Esophagus squamous epithelium (tissue), 5 donors: Measurements from ENCODE around the gene APOBEC3A. TPM values are rescaled to one million over a fixed set of nuclear protein-coding genes. Genes with fewer than 3 reads are reported as not detected.
"Not testable (repeated sequence)": the region's sequence is repeated elsewhere in the genome, so short reads cannot be mapped to it uniquely, and the experiment has no call there.

ENCODE experiments used
- DNase-seq: peaks from one replicate; lab custom pipeline; 2025; lab: John Stamatoyannopoulos, UW
- H3K27ac ChIP-seq, 4 donors: fragments of 200-600 bp; sonication (generic); one replicate each; pipeline ENCODE4 v1.5.1; 2016 to 2019; ENCODE audit warnings: mild to moderate bottlenecking in 1 of 4
- H3K27me3 ChIP-seq, 4 donors: fragments of 200-600 bp; sonication (generic); 1 replicate in 3 of 4; 2 replicates in 1 of 4; pipeline versions ENCODE4 v1.5.1 to v1.6.0; 2017 to 2021; ENCODE audit warnings: antibody characterized with exemption in 1 of 4
- H3K36me3 ChIP-seq, 3 donors: fragments of 200-600 bp; sonication (generic); one replicate each; pipeline ENCODE4 v1.5.1; 2016 to 2019
- H3K4me1 ChIP-seq, 3 donors: fragments of 200-600 bp; sonication (generic); one replicate each; pipeline ENCODE4 v1.5.1; 2017 to 2019
- H3K4me3 ChIP-seq, 4 donors: fragments of 200-600 bp; sonication (generic); 1 replicate in 3 of 4; 2 replicates in 1 of 4; pipeline ENCODE4 v1.5.1; 2016 to 2019; ENCODE audit warnings: mild to moderate bottlenecking in 2 of 4, moderate library complexity in 1 of 4
- H3K9me3 ChIP-seq, 3 donors: fragments of 200-600 bp; sonication (generic); one replicate each; pipeline ENCODE4 v1.5.1; 2016 to 2019
- POLR2A ChIP-seq, 4 donors: fragments of 450-650 bp; IDR thresholded peaks; one replicate each; pipeline ENCODE4 v1.6.1; 2017; ENCODE audit warnings: antibody characterized with exemption in 4 of 4, mild to moderate bottlenecking in 4 of 4, moderate library complexity in 3 of 4
- WGBS, 2 donors: methylation state at CpG; one replicate each; pipeline ENCODE4 v1.1.5; 2018; 5-methylcytosine and 5-hydroxymethylcytosine counted together
- intact Hi-C: fragments of 100-400 bp; cut with DNase I; formaldehyde crosslinking; loops from one replicate; pipeline ENCODE4 v1.15.0; 2022
- total RNA-seq, 4 donors: library from RNA; depleted of rRNA; stranded (reverse); fragments of >200 nt; gene quantifications; one replicate each; pipeline ENCODE4 v1.1.0, GENCODE V29; 2016
- TF ChIP-seq, protein P1 (sequence below), 6 experiments: fragments of 450-650 bp in 4 of 6; fragments of 200-600 bp in 2 of 6; sonication (generic) in 2 of 6; IDR thresholded peaks; one replicate each; pipeline ENCODE4 v1.5.1; 2016 to 2019; ENCODE audit warnings: antibody characterized with exemption in 6 of 6, mild to moderate bottlenecking in 4 of 6, moderate library complexity in 4 of 6
- donor health status: DM: yes; HTN: yes; CAD: no.

Gene APOBEC3A
- total RNA-seq, 4 donors from 2014 or later = 0.57 to 27.3 (median 1.3) TPM

DNA sequence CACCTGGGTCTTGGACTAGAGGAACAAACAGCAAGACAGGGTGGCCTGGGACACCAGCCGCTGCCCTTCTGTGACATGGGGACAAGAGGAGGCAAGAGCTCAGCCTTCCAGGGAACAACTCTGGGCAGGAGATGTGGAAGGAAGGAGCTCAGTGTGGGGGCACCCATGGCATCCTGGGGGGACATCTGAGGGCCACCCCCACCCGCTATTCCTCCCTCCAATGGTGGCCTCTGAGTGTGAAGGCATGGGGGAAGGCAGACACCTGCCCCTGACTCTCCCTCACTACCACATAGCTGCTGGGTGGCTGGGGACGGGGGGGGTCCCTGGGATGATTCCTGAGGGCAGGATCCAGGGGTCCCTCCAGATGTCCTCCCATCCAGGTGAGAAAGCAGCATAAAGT, 29.2 kb downstream of the APOBEC3A start:
- H3K27ac ChIP-seq = no peak overlapping the region
- intact Hi-C loops = loop anchor here (10.0 kb wide), 1 partner anchor 112 kb away; the partner anchor contains the start of gene CBX6
- H3K4me3 ChIP-seq = no peak overlapping the region
- peaks cover 0 to 6% (median 0%) of the 10 kb centered on the region in 3 donors for H3K9me3 ChIP-seq
- H3K4me1 ChIP-seq = peaks cover 0 to 30% (median 7%) of the 10 kb centered on the region in 3 donors
- H3K27me3 ChIP-seq = no peaks in the 10 kb centered on the region
- H3K36me3 ChIP-seq = no peaks in the 10 kb centered on the region
- no peak for DNase-seq
- TF ChIP-seq, protein P1, sequence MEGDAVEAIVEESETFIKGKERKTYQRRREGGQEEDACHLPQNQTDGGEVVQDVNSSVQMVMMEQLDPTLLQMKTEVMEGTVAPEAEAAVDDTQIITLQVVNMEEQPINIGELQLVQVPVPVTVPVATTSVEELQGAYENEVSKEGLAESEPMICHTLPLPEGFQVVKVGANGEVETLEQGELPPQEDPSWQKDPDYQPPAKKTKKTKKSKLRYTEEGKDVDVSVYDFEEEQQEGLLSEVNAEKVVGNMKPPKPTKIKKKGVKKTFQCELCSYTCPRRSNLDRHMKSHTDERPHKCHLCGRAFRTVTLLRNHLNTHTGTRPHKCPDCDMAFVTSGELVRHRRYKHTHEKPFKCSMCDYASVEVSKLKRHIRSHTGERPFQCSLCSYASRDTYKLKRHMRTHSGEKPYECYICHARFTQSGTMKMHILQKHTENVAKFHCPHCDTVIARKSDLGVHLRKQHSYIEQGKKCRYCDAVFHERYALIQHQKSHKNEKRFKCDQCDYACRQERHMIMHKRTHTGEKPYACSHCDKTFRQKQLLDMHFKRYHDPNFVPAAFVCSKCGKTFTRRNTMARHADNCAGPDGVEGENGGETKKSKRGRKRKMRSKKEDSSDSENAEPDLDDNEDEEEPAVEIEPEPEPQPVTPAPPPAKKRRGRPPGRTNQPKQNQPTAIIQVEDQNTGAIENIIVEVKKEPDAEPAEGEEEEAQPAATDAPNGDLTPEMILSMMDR (IDR thresholded peaks at IDR 0.05) = no peak
- no peak for TF ChIP-seq POLR2A (IDR thresholded peaks at IDR 0.05)
- WGBS, 2 donors = 80% methylated on average over 2 of the region's 3 CpGs; no CpG with 5 or more reads in 1 of the 2 donors

DNA sequence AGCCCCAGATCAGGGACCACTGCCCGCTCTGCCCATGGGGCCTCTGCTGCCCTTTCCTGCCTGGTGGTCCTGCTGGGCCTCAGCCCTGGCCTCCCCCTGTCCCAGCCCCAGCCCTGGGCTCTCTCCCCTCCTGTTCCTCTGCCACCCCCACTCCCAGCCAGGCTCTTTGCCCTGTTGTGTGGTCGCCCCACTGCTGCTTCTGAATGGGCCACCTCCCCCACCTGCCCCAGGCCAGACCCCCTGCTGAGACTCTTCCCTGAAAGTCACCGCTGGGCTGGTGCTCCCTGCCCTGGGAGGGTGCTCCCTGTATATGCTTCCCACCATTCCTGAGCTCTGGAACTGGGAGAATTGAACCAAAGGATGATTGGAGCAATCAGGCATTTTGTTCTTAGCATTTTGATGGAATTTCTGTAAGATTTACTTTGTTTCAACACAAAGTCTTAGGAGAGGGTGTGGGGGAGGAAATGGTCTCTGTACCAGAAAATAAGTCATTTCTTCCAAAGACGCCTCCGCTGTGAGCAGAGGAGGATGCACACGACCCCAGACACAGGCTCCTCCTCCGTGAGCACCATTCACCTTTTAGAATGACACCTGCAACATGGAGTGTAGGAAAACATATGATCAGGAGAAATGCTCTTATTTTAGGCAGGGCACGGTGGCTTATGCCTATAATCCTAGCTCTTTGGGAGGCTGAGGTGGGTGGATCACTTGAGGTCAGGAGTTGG, 29.9 kb downstream of the APOBEC3A start:
- intact Hi-C loops = loop anchor here (10.0 kb wide), 1 partner anchor 113 kb away; the partner anchor contains the start of gene CBX6
- TF ChIP-seq POLR2A (IDR thresholded peaks at IDR 0.05) = no peak
- TF ChIP-seq, protein P1 (IDR thresholded peaks at IDR 0.05) = no peak
- Histone ChIP-seq H3K27ac (no peak overlapping the region), H3K27me3 (no peaks in the 10 kb centered on the region), H3K9me3 (peaks cover 0 to 6% (median 0%) of the 10 kb centered on the region in 3 donors), H3K4me1 (peaks cover 0 to 23% (median 5%) of the 10 kb centered on the region in 3 donors), H3K4me3 (no peak overlapping the region), H3K36me3 (no peaks in the 10 kb centered on the region)
- DNase-seq = no peak
- WGBS, 2 donors = 67 to 69% methylated on average over 5 to 6 of the region's 8 CpGs

DNA sequence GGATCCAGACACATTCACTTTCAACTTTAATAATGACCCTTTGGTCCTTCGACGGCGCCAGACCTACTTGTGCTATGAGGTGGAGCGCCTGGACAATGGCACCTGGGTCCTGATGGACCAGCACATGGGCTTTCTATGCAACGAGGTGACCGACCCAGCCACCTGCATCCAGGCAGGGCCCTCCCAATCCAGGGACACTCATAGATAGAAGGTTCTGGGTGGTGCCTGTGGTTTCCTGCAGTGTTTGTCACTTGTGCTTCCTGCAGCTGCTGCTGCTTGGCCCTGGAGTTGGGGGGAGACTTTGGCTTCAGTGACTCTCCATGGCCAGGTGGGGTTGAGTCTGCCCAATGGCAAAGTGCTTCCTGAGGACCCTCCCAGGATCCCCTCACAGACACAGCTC, 32.1 kb downstream of the APOBEC3A start:
- no peak overlapping the region for H3K27ac ChIP-seq
- TF ChIP-seq, protein P1 (IDR thresholded peaks at IDR 0.05) = no peak
- peaks cover 0 to 15% (median 0%) of the 10 kb centered on the region in 3 donors for H3K4me1 ChIP-seq
- no peak for DNase-seq
- H3K4me3 ChIP-seq = no peak overlapping the region
- intact Hi-C loops = loop anchor here (10.0 kb wide), 1 partner anchor 115 kb away; the partner anchor contains the start of gene CBX6
- H3K36me3 ChIP-seq = no peaks in the 10 kb centered on the region
- H3K27me3 ChIP-seq = no peaks in the 10 kb centered on the region
- WGBS, 2 donors = no CpG with 5 or more reads among the region's 6 CpGs
- no peaks in the 10 kb centered on the region for H3K9me3 ChIP-seq

DNA sequence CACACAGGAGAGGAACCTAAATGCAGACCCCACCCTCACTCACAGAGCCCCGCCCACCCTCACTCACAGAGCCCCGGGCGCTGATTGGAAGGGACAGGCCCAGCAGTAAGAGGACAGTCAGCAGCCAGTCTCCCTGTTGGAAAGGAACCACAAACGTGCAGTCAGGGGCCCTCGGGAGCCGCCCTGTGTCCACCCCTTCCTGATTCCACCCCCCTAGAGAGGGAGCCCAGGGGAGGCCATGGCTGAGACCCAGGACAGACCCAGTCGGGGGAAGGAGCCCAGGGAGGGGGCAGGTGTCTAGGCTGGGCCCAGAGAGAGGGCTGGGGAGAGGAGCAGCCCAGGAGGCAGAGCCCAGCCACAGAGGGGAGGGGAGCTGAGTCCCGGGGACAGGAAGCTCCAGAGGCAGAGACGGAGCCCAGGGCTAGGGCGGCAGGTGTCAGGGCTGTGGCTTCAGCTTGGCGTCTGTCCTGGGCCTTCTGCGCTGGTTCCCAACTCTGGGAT, 35.5 kb downstream of the APOBEC3A start:
- H3K4me3 ChIP-seq, H3K36me3 ChIP-seq, H3K27ac ChIP-seq, H3K9me3 ChIP-seq, DNase-seq, intact Hi-C loops, H3K4me1 ChIP-seq: not testable (repeated sequence)
- 83% methylated on average over 3 of the region's 12 CpGs; no CpG with 5 or more reads in 1 of the 2 donors for WGBS, 2 donors
- H3K27me3 ChIP-seq = peaks cover 0 to 22% (median 0%) of the 10 kb centered on the region in 4 donors

DNA sequence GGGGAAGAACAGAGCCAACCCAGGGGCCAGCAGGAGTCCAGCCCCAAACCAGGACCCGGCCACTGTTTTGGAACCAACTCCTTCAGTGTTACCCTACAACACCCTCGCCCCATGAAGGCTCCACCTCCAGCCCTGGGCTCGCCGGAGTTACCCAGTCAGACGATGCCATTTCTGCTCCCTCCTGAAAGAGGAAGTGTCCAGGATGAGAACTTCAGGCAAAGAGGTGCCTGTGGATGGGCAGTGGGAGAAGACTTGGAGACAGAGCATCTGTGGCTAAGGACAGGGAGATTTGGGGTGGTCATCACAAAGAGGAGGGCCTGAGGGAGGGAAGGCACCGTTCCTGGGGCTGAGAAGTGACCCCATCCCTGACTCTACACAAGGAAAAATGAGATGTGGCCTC, 38.7 kb downstream of the APOBEC3A start:
- no peak for TF ChIP-seq POLR2A (IDR thresholded peaks at IDR 0.05)
- TF ChIP-seq, protein P1 (IDR thresholded peaks at IDR 0.05) = no peak
- DNase-seq = no peak

More for the DNA sequence above, 38.7 kb downstream of the APOBEC3A start:
- Histone ChIP-seq H3K9me3 (no peaks in the 10 kb centered on the region), H3K36me3 (no peaks in the 10 kb centered on the region), H3K27ac (no peak overlapping the region), H3K27me3 (peaks cover 0 to 35% (median 0%) of the 10 kb centered on the region in 4 donors), H3K4me3 (no peak overlapping the region), H3K4me1 (peaks cover 0 to 7% (median 0%) of the 10 kb centered on the region in 3 donors)
- WGBS, 2 donors = 79% methylated on average over 2 of the region's 6 CpGs; no CpG with 5 or more reads in 1 of the 2 donors
- intact Hi-C loops = no loop called here
